KMS-11 (cell line): Measurements from ENCODE around the gene FOXL3.
"Not testable (repeated sequence)": the region's sequence is repeated elsewhere in the genome, so short reads cannot be mapped to it uniquely, and the experiment has no call there.

Source experiments
- H2AFZ ChIP-seq: fragments of 200-600 bp; sonication (generic); 2 replicates; pipeline ENCODE4 v1.6.1; 2016; ENCODE audit warnings: antibody characterized with exemption, mixed run types, low read depth
- H3K27ac ChIP-seq: fragments of 200-600 bp; sonication (generic); 2 replicates; pipeline ENCODE4 v1.6.1; 2016; ENCODE audit warnings: mild to moderate bottlenecking, mixed run types
- H3K27me3 ChIP-seq: fragments of 200-600 bp; sonication (generic); 2 replicates; pipeline ENCODE4 v1.6.1; 2017; ENCODE audit warnings: mild to moderate bottlenecking, low read depth, mixed run types, moderate library complexity; ENCODE audit not compliant: insufficient read depth
- H3K36me3 ChIP-seq: fragments of 200-600 bp; sonication (generic); 2 replicates; pipeline ENCODE4 v1.6.1; 2017; ENCODE audit warnings: mild to moderate bottlenecking, mixed run types; ENCODE audit not compliant: insufficient read depth
- H3K4me1 ChIP-seq: fragments of 200-600 bp; sonication (generic); 2 replicates; pipeline ENCODE4 v1.6.1; 2016; ENCODE audit warnings: mild to moderate bottlenecking, low read depth, mixed run types; ENCODE audit not compliant: poor library complexity, severe bottlenecking
- H3K4me2 ChIP-seq: fragments of 200-600 bp; sonication (generic); 2 replicates; pipeline ENCODE4 v1.7.0; 2016; ENCODE audit warnings: mild to moderate bottlenecking, mixed run types
- H3K4me3 ChIP-seq: fragments of 200-600 bp; sonication (generic); IDR thresholded peaks from 2 replicates; pipeline ENCODE4 v1.6.1; 2017; ENCODE audit warnings: low read depth, low read length, mixed read lengths; ENCODE audit not compliant: insufficient read depth
- H3K79me2 ChIP-seq: fragments of 200-600 bp; sonication (generic); 2 replicates; pipeline ENCODE4 v1.6.1; 2016; ENCODE audit warnings: low read depth, mixed run types; ENCODE audit not compliant: insufficient read depth
- H3K9ac ChIP-seq: fragments of 200-600 bp; sonication (generic); 2 replicates; pipeline ENCODE4 v1.6.1; 2016; ENCODE audit warnings: mild to moderate bottlenecking, mixed run types
- H4K20me1 ChIP-seq: fragments of 200-600 bp; sonication (generic); 2 replicates; pipeline ENCODE4 v1.6.1; 2016; ENCODE audit warnings: mild to moderate bottlenecking, mixed run types; ENCODE audit not compliant: insufficient read depth
- TF ChIP-seq, protein P1 (sequence below): fragments of 200-600 bp; sonication (generic); conservative IDR thresholded peaks from 2 replicates; pipeline ENCODE4 v1.6.1; 2017; ENCODE audit warnings: low read depth, mild to moderate bottlenecking, antibody characterized with exemption, low read length, moderate library complexity, mixed read lengths

FOXL3 gene

DNA sequence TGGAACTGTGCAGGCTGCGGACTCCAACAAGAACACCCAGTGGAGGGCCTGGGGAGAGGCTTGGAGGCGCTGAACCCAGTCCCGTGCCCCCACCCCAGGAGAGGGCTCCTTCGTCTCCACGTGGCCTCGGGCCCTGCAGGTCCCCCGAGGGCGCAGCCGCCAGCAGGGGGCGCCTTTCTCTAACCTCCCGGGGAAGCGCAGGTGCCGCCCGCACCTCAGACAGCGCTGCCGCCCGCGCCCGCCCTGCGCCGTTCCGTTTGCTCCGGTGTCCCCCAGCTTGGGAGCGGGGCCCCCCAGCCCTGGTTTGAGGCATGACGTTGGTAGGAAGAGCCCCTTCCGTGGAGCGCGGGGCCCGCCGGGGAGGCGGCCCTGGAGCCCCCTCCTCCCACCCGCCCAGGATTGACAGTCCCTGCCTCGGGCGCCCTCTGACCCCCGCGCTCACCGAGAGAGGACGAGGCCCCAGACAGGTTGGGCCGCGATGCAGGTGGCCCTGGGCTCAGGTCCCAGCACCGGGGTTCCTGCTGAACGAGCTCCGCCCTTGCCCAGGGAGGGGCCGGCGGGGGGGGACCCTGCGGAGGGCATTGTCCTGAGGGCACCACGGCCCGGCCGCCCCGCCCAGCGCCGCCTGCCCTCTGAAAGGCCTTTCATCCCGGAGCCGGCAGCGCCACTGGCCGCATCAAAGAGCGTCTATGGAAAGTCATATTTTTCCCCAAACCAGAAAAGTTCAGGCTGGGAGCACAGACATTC, 42.8 kb downstream of the FOXL3 start:
- H3K27me3 ChIP-seq: peaks cover 30% of the 10 kb centered on the region
- no peak overlapping the region for H3K27ac ChIP-seq
- H2AFZ ChIP-seq: no peak overlapping the region
- TF ChIP-seq, protein P1, sequence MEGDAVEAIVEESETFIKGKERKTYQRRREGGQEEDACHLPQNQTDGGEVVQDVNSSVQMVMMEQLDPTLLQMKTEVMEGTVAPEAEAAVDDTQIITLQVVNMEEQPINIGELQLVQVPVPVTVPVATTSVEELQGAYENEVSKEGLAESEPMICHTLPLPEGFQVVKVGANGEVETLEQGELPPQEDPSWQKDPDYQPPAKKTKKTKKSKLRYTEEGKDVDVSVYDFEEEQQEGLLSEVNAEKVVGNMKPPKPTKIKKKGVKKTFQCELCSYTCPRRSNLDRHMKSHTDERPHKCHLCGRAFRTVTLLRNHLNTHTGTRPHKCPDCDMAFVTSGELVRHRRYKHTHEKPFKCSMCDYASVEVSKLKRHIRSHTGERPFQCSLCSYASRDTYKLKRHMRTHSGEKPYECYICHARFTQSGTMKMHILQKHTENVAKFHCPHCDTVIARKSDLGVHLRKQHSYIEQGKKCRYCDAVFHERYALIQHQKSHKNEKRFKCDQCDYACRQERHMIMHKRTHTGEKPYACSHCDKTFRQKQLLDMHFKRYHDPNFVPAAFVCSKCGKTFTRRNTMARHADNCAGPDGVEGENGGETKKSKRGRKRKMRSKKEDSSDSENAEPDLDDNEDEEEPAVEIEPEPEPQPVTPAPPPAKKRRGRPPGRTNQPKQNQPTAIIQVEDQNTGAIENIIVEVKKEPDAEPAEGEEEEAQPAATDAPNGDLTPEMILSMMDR: no peak
- no peaks in the 10 kb centered on the region for H3K79me2 ChIP-seq
- no peaks in the 10 kb centered on the region for H3K4me1 ChIP-seq
- no peaks in the 10 kb centered on the region for H3K36me3 ChIP-seq
- H3K4me2 ChIP-seq: no peak overlapping the region
- no peak overlapping the region for H3K9ac ChIP-seq
- H3K4me3 ChIP-seq: no peak overlapping the region
- H4K20me1 ChIP-seq: no peaks in the 10 kb centered on the region

GRCh38 chr7:333393-333764, 43.4 kb downstream of the FOXL3 start:
- Histone ChIP-seq H3K4me2 (no peak overlapping the region), H3K27me3 (peaks cover 27% of the 10 kb centered on the region; the same call in 1 of the 2 replicates), H4K20me1 (no peaks in the 10 kb centered on the region), H3K27ac (no peak overlapping the region), H3K36me3 (no peaks in the 10 kb centered on the region), H3K4me1 (no peaks in the 10 kb centered on the region), H2AFZ (no peak overlapping the region), H3K9ac (no peak overlapping the region), H3K79me2 (no peaks in the 10 kb centered on the region), H3K4me3 (no peak overlapping the region)
- TF ChIP-seq, protein P1: no peak

- no peaks in the 10 kb centered on the region for H3K36me3 ChIP-seq
- no peaks in the 10 kb centered on the region for H3K79me2 ChIP-seq
- H3K27me3 ChIP-seq: peaks cover 27% of the 10 kb centered on the region; the same call in 1 of the 2 replicates
- no peak overlapping the region for H3K4me2 ChIP-seq
- H3K27ac ChIP-seq: no peak overlapping the region
- no peaks in the 10 kb centered on the region for H4K20me1 ChIP-seq
- TF ChIP-seq, protein P1: no peak
- H3K4me1 ChIP-seq: no peaks in the 10 kb centered on the region
- H3K4me3 ChIP-seq: no peak overlapping the region
- H3K9ac ChIP-seq: no peak overlapping the region
- no peak overlapping the region for H2AFZ ChIP-seq
These were observed 44.8 kb downstream of the FOXL3 start for GRCh38 chr7:334618-335357.

DNA sequence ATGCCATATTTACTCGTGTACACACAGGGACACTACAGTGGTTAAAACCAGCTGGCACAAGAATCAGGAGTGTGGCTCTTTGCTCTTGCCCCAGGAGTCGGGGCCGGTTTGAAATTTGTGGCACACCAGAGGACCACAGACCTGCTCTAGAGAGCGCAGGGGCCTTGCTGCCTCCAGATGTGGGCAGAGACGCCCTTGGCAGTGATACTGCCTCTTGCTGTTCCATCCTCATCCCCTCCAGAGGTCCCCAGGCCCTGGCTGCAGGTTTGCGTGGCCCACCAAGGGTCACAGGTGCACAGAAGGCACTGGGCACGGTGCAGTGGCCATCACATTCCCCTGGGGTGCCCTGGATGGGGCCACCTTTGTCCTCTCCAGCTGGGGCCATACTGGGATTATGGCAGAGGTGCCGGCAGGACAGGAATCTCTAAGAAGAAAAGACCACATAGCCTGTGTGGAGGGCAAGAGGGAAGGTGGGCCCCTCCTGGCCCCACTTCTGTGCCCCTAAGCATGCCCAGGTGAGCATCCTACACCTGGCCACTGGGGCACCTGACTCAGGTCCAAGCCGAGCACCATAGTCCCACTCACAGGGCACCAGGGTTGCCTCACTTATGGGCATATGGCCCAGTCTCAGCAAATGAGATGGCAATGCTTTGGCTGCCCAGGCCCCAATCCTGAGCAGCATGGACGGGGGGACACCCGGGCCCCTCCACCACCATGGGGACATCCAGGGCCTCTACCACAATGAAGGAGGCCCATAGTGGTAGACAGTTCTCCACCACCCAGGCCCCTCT, 45.6 kb downstream of the FOXL3 start:
- Histone ChIP-seq H3K4me2 (no peak overlapping the region), H3K9ac (no peak overlapping the region), H4K20me1 (no peaks in the 10 kb centered on the region), H3K4me1 (no peaks in the 10 kb centered on the region), H3K27me3 (peaks cover 27% of the 10 kb centered on the region; the same call in 1 of the 2 replicates), H3K27ac (no peak overlapping the region), H3K36me3 (no peaks in the 10 kb centered on the region), H3K4me3 (no peak overlapping the region), H2AFZ (no peak overlapping the region), H3K79me2 (no peaks in the 10 kb centered on the region)
- TF ChIP-seq, protein P1: no peak

DNA sequence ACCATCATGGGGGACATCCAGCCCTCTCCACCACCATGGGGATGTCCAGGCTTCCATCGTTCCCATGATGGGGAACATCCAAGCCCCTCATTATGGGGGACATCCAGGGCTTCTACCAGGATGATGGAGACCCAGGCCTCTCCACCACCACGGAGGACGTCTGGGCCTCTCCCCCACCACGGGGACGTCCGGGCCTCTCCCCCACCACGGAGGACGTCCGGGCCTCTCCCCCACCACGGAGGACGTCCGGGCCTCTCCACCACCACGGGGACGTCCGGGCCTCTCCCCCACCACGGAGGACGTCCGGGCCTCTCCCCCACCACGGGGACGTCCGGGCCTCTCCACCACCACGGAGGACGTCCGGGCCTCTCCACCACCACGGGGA, 46.2 kb downstream of the FOXL3 start:
- not testable (repeated sequence) for H3K79me2 ChIP-seq, H3K4me1 ChIP-seq
- H3K27me3 ChIP-seq: peaks cover 28% of the 10 kb centered on the region; the same call in 1 of the 2 replicates

More for the DNA sequence above, 46.2 kb downstream of the FOXL3 start:
- not testable (repeated sequence) for H3K27ac ChIP-seq, H3K36me3 ChIP-seq, H4K20me1 ChIP-seq, H3K9ac ChIP-seq, H3K4me2 ChIP-seq, H2AFZ ChIP-seq, H3K4me3 ChIP-seq
